Measurements from ENCODE around the gene LHFPL4. TPM values are rescaled to one million over a fixed set of nuclear protein-coding genes. Genes with fewer than 3 reads are reported as not detected.
A peak's percentile ranks its signal among the peaks of the same experiment; 100 is the strongest.
"Not testable (repeated sequence)": the region's sequence is repeated elsewhere in the genome, so short reads cannot be mapped to it uniquely, and the experiment has no call there.

Gene LHFPL4
- total and polyA plus RNA-seq, 5 donors: 0.02 TPM; not detected in 4

DNA sequence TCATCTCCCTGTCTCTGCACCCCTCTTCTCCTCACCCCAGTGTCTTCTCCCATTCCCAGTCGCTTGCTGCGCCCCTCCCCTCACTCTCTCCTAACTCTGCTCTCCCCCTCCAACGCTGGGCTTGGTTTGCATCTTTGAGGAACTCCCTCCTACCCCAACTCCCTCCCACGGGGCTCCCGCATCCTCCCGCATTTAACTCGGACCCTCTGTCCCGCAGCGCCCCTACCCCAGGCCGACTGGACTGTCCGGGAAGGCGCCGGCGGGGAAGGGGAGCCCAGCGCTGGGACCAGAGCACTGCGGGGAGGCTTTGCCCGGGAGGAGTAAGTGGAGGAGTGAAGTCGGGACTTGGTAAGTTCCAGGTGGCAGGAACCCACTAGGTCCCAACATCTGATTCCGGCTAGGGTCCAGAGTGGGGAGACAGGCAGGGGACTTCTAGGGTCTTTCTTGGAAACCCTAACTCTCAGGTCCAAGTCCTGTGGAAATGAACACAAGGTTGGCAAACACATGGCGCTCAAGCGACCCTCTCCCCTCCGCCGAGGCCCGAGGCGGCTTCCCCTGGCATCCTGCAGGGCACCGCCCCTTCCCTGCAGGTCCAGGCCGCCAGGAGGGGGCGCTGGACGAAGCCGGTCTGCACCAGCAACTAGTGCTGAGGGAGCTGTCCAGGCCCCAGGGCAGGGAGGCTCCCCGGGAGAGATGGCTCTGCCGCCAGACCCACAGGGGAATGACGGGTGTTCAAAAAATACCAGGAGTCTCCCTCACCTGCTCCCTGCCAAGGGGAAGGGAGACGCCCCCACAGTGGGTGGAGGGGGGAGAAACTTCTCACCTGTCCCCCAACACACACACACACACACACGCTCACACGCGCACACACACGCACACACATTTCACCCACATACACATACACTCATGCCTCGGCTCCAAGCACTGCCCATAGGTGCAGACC lies 53.2 kb downstream of the LHFPL4 start:
- Histone ChIP-seq H3K4me3 (ENCODE audit: low read length) (no peak overlapping the region), H3K27me3 (ENCODE audit: control insufficient read depth, insufficient read depth) (no peaks in the 10 kb centered on the region), H3K4me1 (ENCODE audit: control insufficient read depth, insufficient read depth, low read length) (no peaks in the 10 kb centered on the region), H3K9me3 (ENCODE audit: control insufficient read depth, low read length) (no peaks in the 10 kb centered on the region), H3K27ac (ENCODE audit: low read length) (no peak overlapping the region)
- intact Hi-C loops (cut with DNase I): loop anchor here in 2 of 4 donors (5.0 to 10.0 kb wide), 2 partner anchors 224 to 232 kb away; partner anchors contain the start of gene BRPF1 (in 1 of the 2)
- ATAC-seq (peak; percentile 69 to 70), DNase-seq (peak; percentile 68 to 89 (median 82))
- 12% methylated on average over 39 of the region's 39 CpGs for WGBS

DNA sequence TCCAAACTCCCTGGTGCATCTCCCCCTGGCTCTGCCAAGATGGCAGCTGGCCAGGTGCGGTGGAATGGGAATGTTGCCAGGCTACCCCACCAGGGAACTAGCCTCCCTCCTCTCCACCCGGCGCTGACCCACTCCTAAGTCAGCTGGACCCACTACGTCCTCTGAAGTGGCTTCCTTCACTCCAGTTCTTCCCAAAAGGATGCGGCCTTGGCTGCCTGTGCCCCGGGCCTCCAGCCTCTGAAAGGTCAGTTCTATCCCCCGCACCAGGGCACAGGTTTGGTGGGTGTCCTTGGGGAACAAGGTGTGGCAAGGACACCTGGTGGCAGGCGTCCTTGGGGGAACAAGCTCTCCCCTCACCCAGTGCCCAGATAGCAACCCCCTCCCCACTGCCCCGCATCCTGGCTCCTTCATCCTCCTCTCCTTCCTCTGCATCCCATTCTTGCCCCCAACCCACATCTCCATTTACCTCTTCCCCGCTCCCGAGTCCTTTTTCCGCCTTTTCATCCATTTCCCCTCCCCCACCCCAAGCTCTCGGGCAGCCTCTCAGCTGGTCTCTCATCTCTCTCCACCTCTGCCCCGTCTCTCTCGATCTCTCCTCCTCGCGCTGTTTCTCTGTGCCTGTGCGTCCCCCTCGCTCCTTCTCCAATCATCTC lies 54.0 kb downstream of the LHFPL4 start:
- no peak overlapping the region for H3K27ac ChIP-seq (ENCODE audit: low read length)
- intact Hi-C loops (cut with DNase I): loop anchor here in 2 of 4 donors (5.0 to 10.0 kb wide), 2 partner anchors 225 to 233 kb away; partner anchors contain the start of gene BRPF1 (in 1 of the 2)
- H3K4me1 ChIP-seq (ENCODE audit: control insufficient read depth, insufficient read depth, low read length): no peaks in the 10 kb centered on the region
- WGBS: 23% methylated on average over 19 of the region's 19 CpGs
- H3K9me3 ChIP-seq (ENCODE audit: control insufficient read depth, low read length): no peaks in the 10 kb centered on the region
- DNase-seq (no peak), ATAC-seq (peak in 1 of 2 donors; percentile 6)
- no peak overlapping the region for H3K4me3 ChIP-seq (ENCODE audit: low read length)
- H3K27me3 ChIP-seq (ENCODE audit: control insufficient read depth, insufficient read depth): no peaks in the 10 kb centered on the region

- Histone ChIP-seq H3K4me3 (ENCODE audit: low read length) (no peak overlapping the region), H3K9me3 (ENCODE audit: control insufficient read depth, low read length) (no peaks in the 10 kb centered on the region), H3K27ac (ENCODE audit: low read length) (no peak overlapping the region), H3K4me1 (ENCODE audit: control insufficient read depth, insufficient read depth, low read length) (no peaks in the 10 kb centered on the region), H3K27me3 (ENCODE audit: control insufficient read depth, insufficient read depth) (no peaks in the 10 kb centered on the region)
- 83% methylated on average over 6 of the region's 6 CpGs for WGBS
- ATAC-seq: no peak
- no peak for DNase-seq
- intact Hi-C loops (cut with DNase I): no loop called here
Measured at GRCh38 chr3:9498781-9499180, 54.8 kb downstream of the LHFPL4 start.

DNA sequence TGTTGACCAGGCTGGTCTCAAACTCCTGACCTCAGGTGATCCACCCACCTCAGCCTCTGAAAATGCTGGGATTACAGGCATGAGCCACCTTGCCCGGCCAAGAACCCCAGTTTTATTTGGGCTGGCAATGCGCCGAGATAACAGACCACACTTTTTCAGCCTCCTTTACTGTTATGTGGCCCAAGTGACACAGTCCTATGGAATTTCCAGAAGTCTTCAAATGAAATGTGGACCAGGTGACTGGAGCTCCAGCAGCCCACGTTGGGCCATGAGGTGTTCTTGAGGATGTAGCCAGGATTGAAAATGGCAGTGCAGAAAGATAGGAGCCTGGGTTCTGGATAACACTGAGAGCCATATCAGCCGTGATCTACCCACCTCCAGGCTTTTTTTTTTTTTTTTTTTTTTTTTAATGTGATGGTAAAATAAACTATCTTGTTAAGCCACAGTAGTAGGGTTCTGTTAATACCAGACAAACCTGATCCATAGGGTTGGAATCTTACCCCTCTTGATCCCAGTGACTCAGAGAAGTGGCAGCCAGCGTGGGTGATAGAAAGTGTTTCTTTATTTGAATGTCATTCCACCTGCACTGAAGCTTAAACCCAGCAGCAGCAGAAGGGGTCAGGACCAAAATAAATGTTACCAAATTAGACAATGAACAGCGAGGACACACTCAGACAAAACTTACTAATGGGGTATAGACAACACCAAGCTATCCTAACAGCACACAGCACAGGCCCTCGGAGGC lies 55.6 kb downstream of the LHFPL4 start:
- 87% methylated on average over 8 of the region's 8 CpGs for WGBS
- intact Hi-C loops (cut with DNase I): no loop called here

DNA sequence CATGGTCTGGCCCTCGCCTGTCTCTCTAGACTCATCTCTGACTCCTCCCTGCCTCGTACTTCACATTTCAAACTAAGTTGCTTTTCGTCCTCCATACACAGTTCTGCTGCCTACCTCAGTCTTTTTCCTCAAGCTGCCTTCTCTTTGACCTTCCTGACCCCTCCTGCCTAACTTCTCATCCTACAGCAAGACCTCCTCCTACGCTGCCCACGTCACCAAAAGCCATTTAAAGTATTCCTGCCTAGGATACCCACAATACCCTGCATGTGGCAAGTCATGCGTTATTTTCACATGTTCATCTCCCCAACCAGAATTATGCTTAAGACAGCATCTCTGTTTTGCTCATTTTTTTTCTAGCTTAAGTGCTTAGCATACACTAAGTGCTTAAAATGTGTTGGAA lies 56.7 kb downstream of the LHFPL4 start:
- Histone ChIP-seq H3K4me1 (ENCODE audit: control insufficient read depth, insufficient read depth, low read length) (no peaks in the 10 kb centered on the region), H3K27ac (ENCODE audit: low read length) (no peak overlapping the region), H3K27me3 (ENCODE audit: control insufficient read depth, insufficient read depth) (no peaks in the 10 kb centered on the region), H3K9me3 (ENCODE audit: control insufficient read depth, low read length) (no peaks in the 10 kb centered on the region), H3K4me3 (ENCODE audit: low read length) (no peak overlapping the region)
- ATAC-seq: no peak
- intact Hi-C loops (cut with DNase I): no loop called here
- 76% methylated on average over 6 of the region's 6 CpGs for WGBS
- DNase-seq: no peak

More for the DNA sequence above, 55.6 kb downstream of the LHFPL4 start:
- H3K27me3 ChIP-seq (ENCODE audit: control insufficient read depth, insufficient read depth): no peaks in the 10 kb centered on the region
- no peaks in the 10 kb centered on the region for H3K4me1 ChIP-seq (ENCODE audit: control insufficient read depth, insufficient read depth, low read length)
- ATAC-seq (no peak), DNase-seq (no peak)
- no peak overlapping the region for H3K27ac ChIP-seq (ENCODE audit: low read length)
- no peak overlapping the region for H3K4me3 ChIP-seq (ENCODE audit: low read length)
- H3K9me3 ChIP-seq (ENCODE audit: control insufficient read depth, low read length): no peaks in the 10 kb centered on the region

DNA sequence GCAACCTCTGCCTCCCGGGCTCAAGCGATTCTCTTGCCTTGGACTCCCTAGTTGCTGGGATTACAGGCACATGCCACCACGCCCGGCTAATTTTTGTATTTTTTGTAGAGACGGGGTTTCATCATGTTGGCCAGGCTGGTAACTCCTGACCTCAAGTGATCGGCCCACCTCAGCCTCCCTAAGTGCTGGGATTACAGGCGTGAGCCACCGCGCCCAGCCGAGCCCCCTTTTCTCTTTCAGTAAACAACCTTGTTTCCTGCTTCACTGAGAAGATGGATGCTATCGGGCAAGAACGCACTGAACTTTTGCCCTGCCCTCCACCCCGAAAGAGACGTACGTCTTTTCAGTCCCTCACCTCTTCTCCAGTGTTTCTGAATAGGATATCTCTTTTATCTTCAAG lies 59.6 kb downstream of the LHFPL4 start:
- intact Hi-C loops (cut with DNase I); DNase-seq; H3K4me3 ChIP-seq (ENCODE audit: low read length); H3K9me3 ChIP-seq (ENCODE audit: control insufficient read depth, low read length); H3K27me3 ChIP-seq (ENCODE audit: control insufficient read depth, insufficient read depth); H3K4me1 ChIP-seq (ENCODE audit: control insufficient read depth, insufficient read depth, low read length); H3K27ac ChIP-seq (ENCODE audit: low read length); ATAC-seq: not testable (repeated sequence)
- 92% methylated on average over 15 of the region's 15 CpGs for WGBS

DNA sequence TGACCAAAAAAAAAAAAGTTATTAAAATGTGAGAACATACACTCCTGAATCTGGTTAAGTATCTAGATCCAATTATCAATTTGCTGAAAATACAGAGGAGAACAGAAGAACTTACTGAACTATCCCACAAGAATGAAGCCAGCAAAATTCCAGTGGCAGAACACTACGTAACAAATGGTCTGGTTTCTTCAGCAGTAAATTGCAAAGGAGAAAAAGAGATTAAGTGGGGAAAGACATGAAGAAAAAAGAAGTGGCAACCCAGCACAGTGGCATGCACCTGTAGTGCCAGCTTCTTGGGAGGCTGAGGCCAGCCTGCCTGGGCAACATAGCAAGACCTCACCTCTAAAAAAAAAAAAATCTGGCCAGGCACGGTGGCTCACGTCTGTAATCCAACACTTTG lies 62.1 kb downstream of the LHFPL4 start:
- WGBS: 63% methylated on average over 3 of the region's 3 CpGs
- DNase-seq: no peak

GRCh38 chr3:9485248-9485647 lies 68.4 kb downstream of the LHFPL4 start:
- H3K27me3 ChIP-seq (ENCODE audit: control insufficient read depth, insufficient read depth): no peaks in the 10 kb centered on the region
- WGBS: 99% methylated on average over 1 of the region's 1 CpG
- no peak overlapping the region for H3K4me3 ChIP-seq (ENCODE audit: low read length)
- H3K4me1 ChIP-seq (ENCODE audit: control insufficient read depth, insufficient read depth, low read length): no peaks in the 10 kb centered on the region
- intact Hi-C loops (cut with DNase I): no loop called here
- H3K9me3 ChIP-seq (ENCODE audit: control insufficient read depth, low read length): no peaks in the 10 kb centered on the region
- no peak overlapping the region for H3K27ac ChIP-seq (ENCODE audit: low read length)
- ATAC-seq (no peak), DNase-seq (no peak)

More for the DNA sequence above, 62.1 kb downstream of the LHFPL4 start:
- no peaks in the 10 kb centered on the region for H3K4me1 ChIP-seq (ENCODE audit: control insufficient read depth, insufficient read depth, low read length)
- no peak for ATAC-seq
- no peaks in the 10 kb centered on the region for H3K27me3 ChIP-seq (ENCODE audit: control insufficient read depth, insufficient read depth)
- no peaks in the 10 kb centered on the region for H3K9me3 ChIP-seq (ENCODE audit: control insufficient read depth, low read length)
- intact Hi-C loops (cut with DNase I): no loop called here
- H3K27ac ChIP-seq (ENCODE audit: low read length): no peak overlapping the region
- no peak overlapping the region for H3K4me3 ChIP-seq (ENCODE audit: low read length)

- ATAC-seq: no peak
- DNase-seq: no peak
- no peaks in the 10 kb centered on the region for H3K27me3 ChIP-seq (ENCODE audit: control insufficient read depth, insufficient read depth)
- no peaks in the 10 kb centered on the region for H3K9me3 ChIP-seq (ENCODE audit: control insufficient read depth, low read length)
- intact Hi-C loops (cut with DNase I): no loop called here
- WGBS: 97% methylated on average over 1 of the region's 1 CpG
- H3K4me1 ChIP-seq (ENCODE audit: control insufficient read depth, insufficient read depth, low read length): no peaks in the 10 kb centered on the region
- no peak overlapping the region for H3K4me3 ChIP-seq (ENCODE audit: low read length)
- no peak overlapping the region for H3K27ac ChIP-seq (ENCODE audit: low read length)
Measured at GRCh38 chr3:9480265-9480664, 73.4 kb downstream of the LHFPL4 start.

DNA sequence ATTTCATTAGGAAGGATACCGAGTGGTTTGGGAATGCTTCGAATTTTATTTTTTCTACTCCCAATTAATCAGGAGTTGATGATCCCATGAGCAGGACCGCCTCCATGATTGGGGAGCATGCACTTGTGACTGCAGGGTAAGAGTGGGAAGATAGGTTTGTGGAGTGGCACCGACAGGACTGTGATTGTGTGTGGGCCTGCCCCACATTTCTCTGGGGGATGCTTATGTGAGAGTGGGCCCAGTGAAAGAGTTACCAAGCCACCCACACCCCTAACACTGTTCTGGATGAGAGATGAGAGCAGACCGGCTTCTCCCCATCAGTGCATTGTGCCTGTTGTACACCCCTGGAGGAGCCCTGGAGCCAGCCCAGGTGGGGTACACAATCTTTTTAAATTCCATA lies 76.7 kb downstream of the LHFPL4 start:
- WGBS: 96% methylated on average over 5 of the region's 5 CpGs
- no peaks in the 10 kb centered on the region for H3K4me1 ChIP-seq (ENCODE audit: control insufficient read depth, insufficient read depth, low read length)
- intact Hi-C loops (cut with DNase I): no loop called here
- H3K9me3 ChIP-seq (ENCODE audit: control insufficient read depth, low read length): no peaks in the 10 kb centered on the region
- H3K27me3 ChIP-seq (ENCODE audit: control insufficient read depth, insufficient read depth): no peaks in the 10 kb centered on the region
- DNase-seq (no peak), ATAC-seq (no peak)
- no peak overlapping the region for H3K4me3 ChIP-seq (ENCODE audit: low read length)
- H3K27ac ChIP-seq (ENCODE audit: low read length): no peak overlapping the region

All from right cardiac atrium (tissue), 5 donors.